Activated CD4-positive, alpha-beta T cell treated with anti-CD3 and anti-CD28 coated beads for 36 hours (primary cell): ENCODE data around the gene PNMA6E. TPM values are rescaled to one million over a fixed set of nuclear protein-coding genes. Genes with fewer than 3 reads are reported as not detected.

Experiments used
- ATAC-seq: fragments of 200-7000 bp; cut with Tn5 transposase; one replicate; pipeline ENCODE4 v1.10.0; 2021; ENCODE audit warnings: mild to moderate bottlenecking, moderate library complexity
- CTCF ChIA-PET: fragments of 350-600 bp; sonication (Branson Sonifier 250); formaldehyde crosslinking; loops from one replicate; lab custom pipeline; 2021; ENCODE audit warnings: antibody characterized with exemption; lab: Charles Lee
- POLR2A ChIA-PET: fragments of 350-600 bp; sonication (Branson Sonifier 250); formaldehyde crosslinking; loops from one replicate; lab custom pipeline; 2021; ENCODE audit warnings: antibody characterized with exemption, inconsistent platforms; lab: Charles Lee
- DNase-seq: peaks from one replicate; pipeline ENCODE4 v3.0.0-alpha.2; 2020
- H3K27ac Mint-ChIP-seq: one replicate; pipeline ENCODE4 v1.8.0; 2021; ENCODE audit warnings: mixed read lengths
- H3K27me3 Mint-ChIP-seq: one replicate; pipeline ENCODE4 v1.8.0; 2021; ENCODE audit warnings: mixed read lengths
- H3K36me3 Mint-ChIP-seq: one replicate; pipeline ENCODE4 v1.8.0; 2021; ENCODE audit warnings: low read depth, mixed read lengths
- H3K4me1 Mint-ChIP-seq: one replicate; pipeline ENCODE4 v1.8.0; 2021; ENCODE audit warnings: mixed read lengths
- H3K4me3 Mint-ChIP-seq: one replicate; pipeline ENCODE4 v1.8.0; 2021; ENCODE audit warnings: mild to moderate bottlenecking, moderate library complexity, mixed read lengths
- H3K9me3 Mint-ChIP-seq: one replicate; pipeline ENCODE4 v1.8.0; 2021; ENCODE audit warnings: low read depth, mixed read lengths
- intact Hi-C, 2 experiments: fragments of 100-400 bp; cut with DNase I in 1 of 2; cut with micrococcal nuclease in 1 of 2; formaldehyde crosslinking; loops; one replicate each; pipeline versions ENCODE4 v1.14.2 to v1.15.1; 2022 to 2024; cut with DNase I, micrococcal nuclease
- total RNA-seq, 2 experiments: library from RNA; stranded (reverse); gene quantifications; one replicate each; pipeline ENCODE4 v1.2.3, GENCODE V29; 2021

The PNMA6E gene
- total RNA-seq, 2 experiments from 2014 or later = not detected

DNA sequence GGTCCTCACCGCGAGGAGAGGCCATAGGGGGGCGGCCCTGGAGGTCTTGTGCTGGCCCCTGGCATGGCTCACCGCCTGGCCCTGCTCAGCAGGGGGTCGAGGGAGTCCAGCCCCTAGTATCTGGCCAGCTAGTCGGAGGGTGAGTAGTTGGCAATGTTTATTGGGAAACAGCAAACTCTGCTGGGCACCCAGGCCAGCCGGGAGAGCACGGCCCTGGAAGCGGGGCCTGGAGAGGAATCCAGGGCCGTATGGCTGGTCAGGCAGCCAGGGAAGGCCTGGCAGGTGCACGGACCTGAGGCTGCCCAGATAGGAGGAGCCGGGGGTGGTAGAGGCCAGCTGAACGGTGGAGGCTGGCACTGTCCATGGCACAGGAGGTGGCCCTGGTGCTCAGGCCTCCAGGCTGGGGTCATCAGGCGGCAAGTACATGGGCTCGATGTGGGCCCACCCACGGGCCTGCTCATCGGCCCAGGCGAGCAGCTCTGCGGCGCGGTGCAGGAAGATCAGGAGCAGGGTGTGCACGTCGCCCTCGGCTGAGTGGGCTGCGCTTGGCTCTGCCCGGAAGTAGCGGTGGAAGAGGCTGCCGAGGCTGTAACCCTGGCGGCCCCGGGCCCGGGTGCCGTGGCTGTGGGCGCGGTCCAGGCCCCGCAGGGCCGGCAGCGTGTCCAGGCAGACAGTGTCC is 43.3 kb upstream of the PNMA6E start:
- Mint-ChIP-seq H3K27me3 (no peaks in the 10 kb centered on the region), H3K4me3 (no peak overlapping the region), H3K4me1 (no peaks in the 10 kb centered on the region), H3K36me3 (no peaks in the 10 kb centered on the region), H3K27ac (no peak overlapping the region), H3K9me3 (no peaks in the 10 kb centered on the region)
- ATAC-seq (no peak), DNase-seq (no peak)
- ChIA-PET POLR2A (no interaction called here), CTCF (no interaction called here)
- intact Hi-C loops = no loop called here

DNA sequence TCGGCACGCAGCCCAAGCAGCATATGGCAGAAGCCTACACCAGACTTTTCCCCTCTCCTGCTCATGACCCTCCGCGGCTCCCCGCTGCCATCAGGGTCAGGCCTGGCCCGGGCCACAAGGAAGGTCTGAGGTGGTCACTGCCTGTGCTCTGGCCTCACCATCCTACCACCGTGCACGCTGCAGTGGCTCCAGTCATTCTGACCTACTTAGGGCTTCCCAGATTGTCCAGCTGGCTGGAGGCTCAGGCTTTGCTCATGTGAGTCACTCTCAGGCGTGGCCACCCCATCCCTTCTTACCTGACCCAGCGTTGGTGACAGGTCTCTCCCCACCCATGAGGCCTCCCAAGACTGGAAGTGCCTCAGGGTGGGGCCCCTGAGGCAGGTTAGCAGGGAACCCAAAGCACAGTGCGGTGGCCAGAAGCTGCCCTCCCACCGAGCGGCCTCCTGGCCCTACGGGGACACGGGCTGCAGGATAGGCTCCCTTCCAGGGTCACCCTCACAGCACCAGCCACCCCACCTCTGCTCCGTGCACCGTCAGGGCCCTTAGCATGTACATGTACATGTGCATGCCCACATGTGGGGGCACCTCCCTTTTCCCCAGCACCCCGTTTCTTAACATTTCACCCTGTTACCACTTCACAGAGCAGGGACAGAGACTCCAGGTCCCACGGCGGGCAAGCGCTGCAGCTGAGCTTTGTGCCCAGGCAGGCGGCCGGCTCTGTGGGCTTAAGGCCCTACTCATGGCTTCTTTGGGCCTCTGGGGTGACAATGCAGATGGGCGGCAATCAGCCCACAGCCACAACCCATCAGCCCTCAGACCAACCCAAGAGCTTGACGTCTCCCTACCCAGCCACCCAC is 42.6 kb upstream of the PNMA6E start:
- CTCF ChIA-PET = interaction anchor here (0.6 kb wide), 1 partner anchor 1357 kb away, joined by 3 read pairs; no protein-coding TSS in a partner anchor

DNA sequence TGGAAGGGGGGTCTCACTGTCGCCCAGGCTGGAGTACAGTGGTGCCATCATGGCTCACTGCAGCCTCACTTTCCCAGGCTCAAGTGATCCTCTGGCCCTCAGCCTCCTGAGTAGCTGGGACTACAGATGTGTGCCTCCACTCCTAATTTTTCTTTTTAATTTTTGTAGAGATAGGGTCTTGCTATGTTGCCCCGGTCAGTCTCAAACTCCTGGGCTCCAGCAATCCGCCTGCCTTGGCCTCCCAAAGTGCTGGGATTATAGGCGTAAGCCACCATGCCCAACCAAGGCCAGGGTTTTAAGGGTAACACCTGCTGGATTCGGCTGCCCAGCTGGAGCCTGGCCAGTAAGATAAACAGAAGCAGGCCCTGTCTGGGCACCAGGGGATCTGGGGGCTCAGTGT is 41.3 kb upstream of the PNMA6E start:
- ChIA-PET CTCF (no interaction called here), POLR2A (no interaction called here)
- DNase-seq = no peak
- intact Hi-C loops = no loop called here
- Mint-ChIP-seq H3K4me3 (no peak overlapping the region), H3K9me3 (no peaks in the 10 kb centered on the region), H3K27ac (no peak overlapping the region), H3K4me1 (no peaks in the 10 kb centered on the region), H3K36me3 (no peaks in the 10 kb centered on the region), H3K27me3 (peaks cover 3% of the 10 kb centered on the region)
- ATAC-seq = no peak

More for the DNA sequence above, 42.6 kb upstream of the PNMA6E start:
- Mint-ChIP-seq H3K9me3 (no peaks in the 10 kb centered on the region), H3K27ac (no peak overlapping the region), H3K4me3 (no peak overlapping the region), H3K27me3 (peaks cover 1% of the 10 kb centered on the region), H3K36me3 (no peaks in the 10 kb centered on the region), H3K4me1 (no peaks in the 10 kb centered on the region)
- POLR2A ChIA-PET = no interaction called here
- intact Hi-C loops = no loop called here
- DNase-seq = no peak
- no peak for ATAC-seq

DNA sequence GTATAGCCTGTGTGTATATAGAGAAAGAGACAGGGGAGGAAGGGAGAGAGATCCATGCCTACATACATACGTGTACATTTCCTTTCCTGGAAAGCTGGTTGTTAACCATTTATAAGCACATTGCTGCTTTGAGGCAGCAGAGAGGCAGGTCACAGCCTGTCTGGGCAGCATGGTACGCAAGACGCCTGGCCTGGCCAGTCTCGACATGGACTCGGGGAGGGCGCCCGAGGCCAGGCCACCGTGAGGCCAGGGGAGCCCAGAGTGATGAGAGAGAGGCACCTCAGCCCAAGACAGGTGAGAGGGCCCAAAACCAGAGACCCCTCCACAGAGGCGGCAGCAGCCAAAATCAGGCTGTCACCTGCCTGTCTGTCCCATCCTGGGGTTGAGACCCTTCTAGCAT is 40.8 kb upstream of the PNMA6E start:
- H3K36me3 Mint-ChIP-seq = no peaks in the 10 kb centered on the region
- no peaks in the 10 kb centered on the region for H3K9me3 Mint-ChIP-seq
- intact Hi-C loops = no loop called here
- H3K4me1 Mint-ChIP-seq = no peaks in the 10 kb centered on the region
- ChIA-PET CTCF (no interaction called here), POLR2A (no interaction called here)
- ATAC-seq (no peak), DNase-seq (no peak)
- peaks cover 3% of the 10 kb centered on the region for H3K27me3 Mint-ChIP-seq
- no peak overlapping the region for H3K27ac Mint-ChIP-seq
- H3K4me3 Mint-ChIP-seq = no peak overlapping the region

DNA sequence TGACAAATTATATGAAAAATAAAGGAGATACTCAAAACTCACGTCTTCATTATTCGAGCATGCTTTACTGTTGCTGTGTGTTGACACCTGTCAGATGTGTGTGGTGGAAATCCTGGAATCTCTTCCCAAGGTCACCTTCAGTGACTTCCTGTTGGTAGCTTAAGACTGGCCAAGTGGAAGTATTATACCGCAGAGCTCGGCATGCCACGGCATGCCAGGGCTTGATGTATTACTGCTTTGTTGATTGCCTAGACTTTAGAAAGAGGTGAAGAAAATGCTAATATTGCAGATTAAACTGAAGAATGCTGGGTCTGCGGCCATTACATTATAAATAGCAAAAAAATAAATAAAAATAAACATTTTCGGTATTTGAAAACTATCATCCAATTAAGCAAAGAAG is 40.1 kb upstream of the PNMA6E start:
- no peaks in the 10 kb centered on the region for H3K4me1 Mint-ChIP-seq
- intact Hi-C loops = no loop called here
- no peak for ATAC-seq
- H3K27me3 Mint-ChIP-seq = peaks cover 3% of the 10 kb centered on the region
- DNase-seq = no peak
- no peaks in the 10 kb centered on the region for H3K9me3 Mint-ChIP-seq
- H3K27ac Mint-ChIP-seq = no peak overlapping the region
- no peak overlapping the region for H3K4me3 Mint-ChIP-seq
- H3K36me3 Mint-ChIP-seq = no peaks in the 10 kb centered on the region
- ChIA-PET POLR2A (no interaction called here), CTCF (no interaction called here)

DNA sequence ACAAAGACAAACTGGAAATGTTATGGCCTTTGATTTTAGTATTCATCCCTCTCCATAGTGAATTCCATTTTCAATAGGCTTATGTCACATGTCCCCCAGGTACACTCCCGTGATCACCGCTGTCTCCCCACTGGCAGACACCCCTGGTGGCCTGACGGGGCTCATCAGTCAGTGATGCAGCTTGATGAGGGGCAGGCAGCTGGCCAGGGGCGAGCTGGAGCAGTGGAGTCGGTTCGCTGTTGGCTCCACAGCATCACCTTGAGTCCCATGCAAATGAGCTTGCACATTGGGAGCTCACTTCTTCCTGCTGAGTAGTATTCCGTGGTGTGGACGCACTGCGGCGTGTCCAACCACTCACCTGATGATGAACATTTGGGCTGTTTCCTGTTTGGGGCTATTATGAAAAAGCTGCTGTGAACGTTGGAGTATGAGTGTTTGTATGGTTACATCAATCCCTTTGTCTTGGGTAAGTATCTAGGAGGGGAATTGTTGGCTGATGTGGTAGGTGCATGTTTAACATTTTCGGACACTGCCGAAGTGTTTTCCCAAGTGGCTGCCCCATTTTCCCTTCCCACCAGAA is 39.5 kb upstream of the PNMA6E start:
- no peak overlapping the region for H3K27ac Mint-ChIP-seq
- DNase-seq = no peak
- H3K9me3 Mint-ChIP-seq = no peaks in the 10 kb centered on the region
- POLR2A ChIA-PET = no interaction called here
- no peaks in the 10 kb centered on the region for H3K4me1 Mint-ChIP-seq
- H3K36me3 Mint-ChIP-seq = no peaks in the 10 kb centered on the region
- peaks cover 3% of the 10 kb centered on the region for H3K27me3 Mint-ChIP-seq
- no peak overlapping the region for H3K4me3 Mint-ChIP-seq
- CTCF ChIA-PET = no interaction called here
- intact Hi-C loops = no loop called here
- ATAC-seq = no peak

DNA sequence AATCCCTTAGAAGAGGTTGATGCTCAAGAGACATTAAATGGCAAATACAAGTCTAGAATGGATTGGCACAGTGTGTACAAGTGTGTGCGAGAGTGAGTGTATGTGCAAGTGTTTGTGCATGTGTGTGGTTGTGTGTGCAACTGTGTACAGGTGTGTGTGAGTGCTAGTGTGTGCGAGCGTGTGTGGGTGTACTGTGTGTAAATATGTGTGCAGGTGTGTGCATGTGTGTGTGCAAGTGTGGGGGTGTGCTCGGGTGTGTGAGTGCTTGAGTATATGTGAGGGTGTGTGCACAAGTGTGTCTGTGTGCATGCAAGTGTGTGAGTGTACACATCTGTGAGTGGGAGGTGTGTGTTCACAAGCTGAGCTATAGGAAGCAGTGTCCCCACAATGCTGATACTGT is 38.8 kb upstream of the PNMA6E start:
- ChIA-PET CTCF (no interaction called here), POLR2A (no interaction called here)
- Mint-ChIP-seq H3K36me3 (no peaks in the 10 kb centered on the region), H3K27me3 (peaks cover 3% of the 10 kb centered on the region), H3K27ac (no peak overlapping the region), H3K9me3 (no peaks in the 10 kb centered on the region), H3K4me1 (no peaks in the 10 kb centered on the region), H3K4me3 (no peak overlapping the region)
- ATAC-seq (no peak), DNase-seq (no peak)
- intact Hi-C loops = no loop called here

DNA sequence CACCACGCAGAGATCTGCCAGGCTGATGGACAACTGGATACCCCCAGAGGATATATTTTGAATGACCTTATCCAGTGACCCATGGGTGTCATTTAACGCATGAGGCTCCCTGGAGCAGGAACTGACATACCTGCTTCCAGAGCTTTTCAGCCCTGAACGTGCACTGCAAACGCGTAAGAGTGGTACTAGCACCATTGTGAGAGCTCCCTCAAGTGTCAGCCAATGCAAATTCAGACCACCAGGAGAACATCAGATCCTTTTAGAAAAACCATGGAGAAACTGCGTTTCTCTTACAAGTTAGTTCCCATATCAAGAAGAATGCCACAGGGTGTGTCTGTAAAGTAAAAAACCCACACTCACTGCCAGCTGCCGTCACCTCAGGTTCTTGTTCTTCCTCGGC is 37.4 kb upstream of the PNMA6E start:
- ChIA-PET CTCF (interaction anchor here (0.8 kb wide), 1 partner anchor 56 kb away, joined by 3 read pairs; no protein-coding TSS in a partner anchor), POLR2A (no interaction called here)
- intact Hi-C loops = no loop called here
- ATAC-seq (no peak), DNase-seq (no peak)
- H3K27ac Mint-ChIP-seq = no peak overlapping the region
- H3K4me1 Mint-ChIP-seq = no peaks in the 10 kb centered on the region
- H3K9me3 Mint-ChIP-seq = no peaks in the 10 kb centered on the region
- H3K36me3 Mint-ChIP-seq = no peaks in the 10 kb centered on the region
- no peak overlapping the region for H3K4me3 Mint-ChIP-seq
- peaks cover 3% of the 10 kb centered on the region for H3K27me3 Mint-ChIP-seq

DNA sequence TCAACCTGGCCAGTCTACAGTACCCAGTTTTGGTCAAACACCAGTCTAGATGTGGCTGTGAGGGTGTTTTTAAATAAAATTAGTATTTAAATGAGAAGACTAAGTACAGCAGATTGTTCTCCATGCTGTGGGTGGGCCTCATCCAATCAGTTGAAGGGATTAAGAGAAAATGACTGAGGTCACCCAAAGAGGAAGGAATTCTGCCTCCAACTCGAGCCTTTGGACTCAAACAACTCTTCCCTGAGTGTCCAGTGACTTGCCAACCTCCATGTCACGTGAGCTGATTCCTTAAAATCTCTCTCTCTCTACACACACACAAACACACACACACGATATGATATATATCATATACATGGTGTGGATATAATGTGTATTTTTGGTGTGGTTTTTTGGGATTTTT is 34.7 kb upstream of the PNMA6E start:
- ATAC-seq (no peak), DNase-seq (no peak)
- peaks cover 3% of the 10 kb centered on the region for H3K27me3 Mint-ChIP-seq
- POLR2A ChIA-PET = no interaction called here
- intact Hi-C loops = no loop called here
- H3K4me1 Mint-ChIP-seq = no peaks in the 10 kb centered on the region
- H3K36me3 Mint-ChIP-seq = no peaks in the 10 kb centered on the region
- no peaks in the 10 kb centered on the region for H3K9me3 Mint-ChIP-seq
- no peak overlapping the region for H3K4me3 Mint-ChIP-seq
- H3K27ac Mint-ChIP-seq = no peak overlapping the region
- CTCF ChIA-PET = no interaction called here

DNA sequence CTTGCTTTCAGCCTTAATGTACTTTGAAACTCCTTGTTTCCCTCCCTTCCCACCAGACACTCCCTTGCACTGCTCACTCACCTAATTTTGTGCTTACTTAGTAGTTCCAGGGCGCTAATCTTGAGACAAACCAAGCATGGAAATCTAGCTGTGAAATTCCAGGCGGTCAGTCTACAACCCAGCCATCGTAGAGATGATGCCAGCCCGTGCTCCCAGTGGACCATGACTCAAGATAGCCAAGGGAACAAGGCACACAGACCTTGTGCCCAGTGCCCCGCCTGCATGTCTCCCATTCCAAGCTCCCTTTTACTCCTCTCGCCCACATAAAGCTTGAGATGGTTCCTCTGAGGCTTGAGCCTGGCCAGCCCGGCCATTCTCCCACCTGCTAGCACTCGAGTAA is 33.7 kb upstream of the PNMA6E start:
- DNase-seq = no peak
- ChIA-PET CTCF (interaction anchor here (0.7 to 1.3 kb wide), 2 partner anchors 71 to 72 kb away, joined by 3 to 4 read pairs; no protein-coding TSS in a partner anchor), POLR2A (no interaction called here)
- Mint-ChIP-seq H3K27me3 (peaks cover 3% of the 10 kb centered on the region), H3K27ac (no peak overlapping the region), H3K4me3 (no peak overlapping the region), H3K36me3 (no peaks in the 10 kb centered on the region), H3K9me3 (no peaks in the 10 kb centered on the region), H3K4me1 (no peaks in the 10 kb centered on the region)
- intact Hi-C loops = no loop called here
- no peak for ATAC-seq

DNA sequence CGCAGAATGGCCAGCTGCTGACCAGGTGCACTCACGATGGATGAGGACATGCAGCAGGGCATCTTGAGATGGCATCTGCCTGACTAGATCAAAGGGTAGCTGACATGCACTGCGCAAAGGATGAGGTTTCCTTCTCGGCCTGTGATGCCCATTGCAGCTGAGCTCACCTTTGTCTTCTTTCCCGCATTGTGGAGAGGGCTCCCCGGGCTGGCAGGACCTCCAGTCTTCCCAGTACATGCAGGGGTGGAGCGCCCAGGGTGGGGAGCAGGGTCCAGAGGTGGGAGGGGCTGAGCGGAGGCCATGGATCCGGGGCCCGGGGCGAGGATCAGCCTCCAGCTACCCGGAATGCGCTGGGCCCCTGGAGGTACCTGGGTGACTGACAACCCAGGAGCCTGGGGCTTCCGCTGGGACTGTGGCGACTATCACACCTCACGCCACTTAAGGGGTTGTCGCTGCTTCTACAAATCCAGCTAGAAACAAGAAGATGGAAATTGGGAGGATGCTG is 32.7 kb upstream of the PNMA6E start:
- Mint-ChIP-seq H3K4me3 (no peak overlapping the region), H3K4me1 (no peaks in the 10 kb centered on the region), H3K27me3 (peaks cover 3% of the 10 kb centered on the region), H3K9me3 (no peaks in the 10 kb centered on the region), H3K27ac (no peak overlapping the region), H3K36me3 (no peaks in the 10 kb centered on the region)
- POLR2A ChIA-PET = no interaction called here
- DNase-seq (no peak), ATAC-seq (no peak)
- intact Hi-C loops = no loop called here
- CTCF ChIA-PET = no interaction called here
